Fibroblast of the aortic adventitia (primary cell): ENCODE measurements around the gene RHBDL1. TPM values are rescaled to one million over a fixed set of nuclear protein-coding genes. Genes with fewer than 3 reads are reported as not detected.

Experiments
- DNase-seq: peaks from one replicate; pipeline ENCODE4 v3.0.0-alpha.2; 2010; ENCODE audit warnings: low read depth
- H3K4me3 ChIP-seq: 2 replicates; pipeline ENCODE4 v1.5.1; 2011; ENCODE audit warnings: low read depth, mild to moderate bottlenecking, control low read depth, low read length, moderate library complexity
- CTCF ChIP-seq: IDR thresholded peaks from 2 replicates; pipeline ENCODE4 v1.5.1; 2011; ENCODE audit warnings: mild to moderate bottlenecking, low read length, control low read depth, inconsistent platforms; ENCODE audit not compliant: insufficient read depth
- total RNA-seq: library from RNA; depleted of rRNA; stranded (reverse); fragments of >200 nt; gene quantifications from 2 replicates; pipeline ENCODE4 v1.2.3, GENCODE V29; 2012; ENCODE audit warnings: low replicate concordance

The RHBDL1 gene
- total RNA-seq, 1 donor = 3.2 TPM

- no peak overlapping the region for H3K4me3 ChIP-seq
- TF ChIP-seq CTCF = no peak
- no peak for DNase-seq
Observed at GRCh38 chr16:633336-634050, 42.0 kb upstream of the RHBDL1 start.

GRCh38 chr16:634051-634670, 41.3 kb upstream of the RHBDL1 start:
- no peak for TF ChIP-seq CTCF
- no peak overlapping the region for H3K4me3 ChIP-seq
- DNase-seq = no peak

- H3K4me3 ChIP-seq = peak overlapping the region; percentile 91
- DNase-seq = no peak
- TF ChIP-seq CTCF = no peak
Observed at GRCh38 chr16:634996-635395, 40.5 kb upstream of the RHBDL1 start.

- peak overlapping the region; percentile 91 for H3K4me3 ChIP-seq
- TF ChIP-seq CTCF = no peak
- DNase-seq = no peak
Observed at GRCh38 chr16:635573-636205, 39.8 kb upstream of the RHBDL1 start.

- peak within 1 kb of the TSS; percentile 91 for H3K4me3 ChIP-seq
- peak; percentile 93 for DNase-seq
- no peak for TF ChIP-seq CTCF
Observed at GRCh38 chr16:636206-637080, 39.0 kb upstream of the RHBDL1 start, which contains the start of gene METTL26. Gene METTL26 (minus strand): TSS chr16:636305. CDS start chr16:636290, 15 bp downstream.
